HepG2 (cell line): ENCODE measurements around the gene TOX4. TPM values are rescaled to one million over a fixed set of nuclear protein-coding genes. Genes with fewer than 3 reads are reported as not detected.

ENCODE experiments used
- AGO2 ChIP-seq: fragments of 200-400 bp; formaldehyde crosslinking; optimal IDR thresholded peaks from 2 replicates; pipeline ENCODE3; 2017; ENCODE audit warnings: mild to moderate bottlenecking, low read depth, low read length, moderate library complexity
- GTF3A ChIP-seq: sonication (generic); formaldehyde crosslinking; conservative IDR thresholded peaks from 2 replicates; pipeline ENCODE4 v1.4.0; 2020; ENCODE audit warnings: mild to moderate bottlenecking, missing genetic modification reagents
- HNF4G ChIP-seq, 2 experiments: sonication (generic) in 1 of 2; formaldehyde crosslinking in 1 of 2; IDR thresholded peaks; 2 replicates each; pipeline versions ENCODE4 v1.4.0 to v1.6.1; 2011 to 2020; ENCODE audit warnings: borderline replicate concordance in 2 of 2, low read depth in 2 of 2, mild to moderate bottlenecking in 2 of 2, low read length in 1 of 2, missing genetic modification reagents in 1 of 2, moderate library complexity in 1 of 2
- MATR3 ChIP-seq: sonication (generic); formaldehyde crosslinking; IDR thresholded peaks from 2 replicates; pipeline ENCODE4 v1.4.0; 2020; ENCODE audit warnings: missing genetic modification reagents
- MTA3 ChIP-seq: sonication (generic); formaldehyde crosslinking; IDR thresholded peaks from 2 replicates; pipeline ENCODE4 v1.4.0; 2020; ENCODE audit warnings: missing genetic modification reagents
- NCOA2 ChIP-seq: sonication (generic); formaldehyde crosslinking; IDR thresholded peaks from 2 replicates; pipeline ENCODE4 v1.8.0; 2022; ENCODE audit warnings: inconsistent platforms
- TEF ChIP-seq: sonication (generic); formaldehyde crosslinking; IDR thresholded peaks from 2 replicates; pipeline ENCODE4 v1.5.0; 2020; ENCODE audit warnings: missing genetic modification reagents
- ZNF572 ChIP-seq: sonication (generic); formaldehyde crosslinking; IDR thresholded peaks from 2 replicates; pipeline ENCODE4 v1.5.1; 2020; ENCODE audit warnings: mild to moderate bottlenecking, missing genetic modification reagents
- ZNF879 ChIP-seq: sonication (generic); formaldehyde crosslinking; IDR thresholded peaks from 2 replicates; pipeline ENCODE4 v1.8.1; 2023; ENCODE audit warnings: missing genetic modification reagents
- polyA plus RNA-seq, 8 experiments: library from polyadenylated mRNA; depleted of rRNA in 3 of 8; stranded (reverse) in 7 of 8; unstranded in 1 of 8; fragments of >200 nt; fragmentation: Illumina TruSeq in 4 of 8; extraction: Trizol in 4 of 8; gene quantifications; 2 replicates each; pipeline versions ENCODE4 v1.2.1 to v1.2.3, GENCODE V29; 2011 to 2016; ENCODE audit warnings: low read depth in 4 of 8, missing spikeins in 1 of 8, mixed read lengths in 1 of 8; ENCODE audit not compliant: insufficient read depth in 1 of 8
- total RNA-seq, 5 experiments: library from RNA; depleted of rRNA; stranded (reverse); fragments of >200 nt; fragmentation: Illumina TruSeq; extraction: Trizol; gene quantifications; 2 replicates each; pipeline ENCODE4 v1.2.3, GENCODE V29; 2016; ENCODE audit warnings: low read depth in 1 of 5
- TF ChIP-seq, protein P1 (sequence below): conservative IDR thresholded peaks from 2 replicates; pipeline ENCODE4 v1.6.1; 2018; ENCODE audit warnings: missing genetic modification reagents
- TF ChIP-seq, protein P2 (sequence below): sonication (generic); formaldehyde crosslinking; IDR thresholded peaks from 2 replicates; pipeline ENCODE4 v1.4.0; 2020; ENCODE audit warnings: missing genetic modification reagents
- TF ChIP-seq, protein P3 (sequence below): sonication (generic); formaldehyde crosslinking; IDR thresholded peaks from 2 replicates; pipeline ENCODE4 v1.5.0; 2020; ENCODE audit warnings: missing genetic modification reagents

Gene TOX4
- total and polyA plus RNA-seq, 2 of the 13 experiments (the other 11 are each of a cell fraction or from before 2014, with no cell fraction given), result 71.8 to 163 TPM

GRCh38 chr14:21455592-21455911 is 21.4 kb upstream of the TOX4 start (continued):
- TF ChIP-seq, protein P1, sequence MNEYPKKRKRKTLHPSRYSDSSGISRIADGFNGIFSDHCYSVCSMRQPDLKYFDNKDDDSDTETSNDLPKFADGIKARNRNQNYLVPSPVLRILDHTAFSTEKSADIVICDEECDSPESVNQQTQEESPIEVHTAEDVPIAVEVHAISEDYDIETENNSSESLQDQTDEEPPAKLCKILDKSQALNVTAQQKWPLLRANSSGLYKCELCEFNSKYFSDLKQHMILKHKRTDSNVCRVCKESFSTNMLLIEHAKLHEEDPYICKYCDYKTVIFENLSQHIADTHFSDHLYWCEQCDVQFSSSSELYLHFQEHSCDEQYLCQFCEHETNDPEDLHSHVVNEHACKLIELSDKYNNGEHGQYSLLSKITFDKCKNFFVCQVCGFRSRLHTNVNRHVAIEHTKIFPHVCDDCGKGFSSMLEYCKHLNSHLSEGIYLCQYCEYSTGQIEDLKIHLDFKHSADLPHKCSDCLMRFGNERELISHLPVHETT (CRISPR knock-in tag), result no peak
- TF ChIP-seq TEF (CRISPR knock-in tag), result no peak
- 0 out of 2 replicates have a peak, but pooled peaks have one; percentile 1 for TF ChIP-seq NCOA2 (CRISPR knock-in tag)
- 0 out of 2 replicates have a peak, but pooled peaks have one; percentile 42 for TF ChIP-seq ZNF572 (CRISPR knock-in tag)
- peak; percentile 7; the same call in 1 of the 2 replicates for TF ChIP-seq GTF3A (CRISPR knock-in tag)
- TF ChIP-seq MTA3 (CRISPR knock-in tag), result no peak
- TF ChIP-seq, protein P2, sequence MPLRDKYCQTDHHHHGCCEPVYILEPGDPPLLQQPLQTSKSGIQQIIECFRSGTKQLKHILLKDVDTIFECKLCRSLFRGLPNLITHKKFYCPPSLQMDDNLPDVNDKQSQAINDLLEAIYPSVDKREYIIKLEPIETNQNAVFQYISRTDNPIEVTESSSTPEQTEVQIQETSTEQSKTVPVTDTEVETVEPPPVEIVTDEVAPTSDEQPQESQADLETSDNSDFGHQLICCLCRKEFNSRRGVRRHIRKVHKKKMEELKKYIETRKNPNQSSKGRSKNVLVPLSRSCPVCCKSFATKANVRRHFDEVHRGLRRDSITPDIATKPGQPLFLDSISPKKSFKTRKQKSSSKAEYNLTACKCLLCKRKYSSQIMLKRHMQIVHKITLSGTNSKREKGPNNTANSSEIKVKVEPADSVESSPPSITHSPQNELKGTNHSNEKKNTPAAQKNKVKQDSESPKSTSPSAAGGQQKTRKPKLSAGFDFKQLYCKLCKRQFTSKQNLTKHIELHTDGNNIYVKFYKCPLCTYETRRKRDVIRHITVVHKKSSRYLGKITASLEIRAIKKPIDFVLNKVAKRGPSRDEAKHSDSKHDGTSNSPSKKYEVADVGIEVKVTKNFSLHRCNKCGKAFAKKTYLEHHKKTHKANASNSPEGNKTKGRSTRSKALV, result no peak
- TF ChIP-seq HNF4G (IDR thresholded peaks at IDR 0.05; ENCODE audit: borderline replicate concordance, low read depth, low read length), result peak; percentile 6; the same call in 1 of the 2 replicates
- TF ChIP-seq HNF4G (CRISPR knock-in tag; IDR thresholded peaks at IDR 0.05; ENCODE audit: borderline replicate concordance, low read depth), result no peak
- peak; percentile 80 for TF ChIP-seq AGO2
- TF ChIP-seq MATR3 (CRISPR knock-in tag), result 0 out of 2 replicates have a peak, but pooled peaks have one; percentile 32
- TF ChIP-seq, protein P3, sequence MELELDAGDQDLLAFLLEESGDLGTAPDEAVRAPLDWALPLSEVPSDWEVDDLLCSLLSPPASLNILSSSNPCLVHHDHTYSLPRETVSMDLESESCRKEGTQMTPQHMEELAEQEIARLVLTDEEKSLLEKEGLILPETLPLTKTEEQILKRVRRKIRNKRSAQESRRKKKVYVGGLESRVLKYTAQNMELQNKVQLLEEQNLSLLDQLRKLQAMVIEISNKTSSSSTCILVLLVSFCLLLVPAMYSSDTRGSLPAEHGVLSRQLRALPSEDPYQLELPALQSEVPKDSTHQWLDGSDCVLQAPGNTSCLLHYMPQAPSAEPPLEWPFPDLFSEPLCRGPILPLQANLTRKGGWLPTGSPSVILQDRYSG (CRISPR knock-in tag), result 0 out of 2 replicates have a peak, but pooled peaks have one; percentile 22
- TF ChIP-seq ZNF879, result no peak
- TF ChIP-seq, all 625 proteins: peak for 28
